Loucy (cell line): ENCODE results near the gene EHBP1L1.

Experiments
- H2AFZ ChIP-seq: fragments of 200-600 bp; sonication (generic); 2 replicates; pipeline ENCODE4 v1.6.0; 2016; ENCODE audit warnings: antibody characterized with exemption, mild to moderate bottlenecking, low read length, moderate library complexity
- H3F3A ChIP-seq: fragments of 200-600 bp; 2 replicates; pipeline ENCODE4 v1.6.0; 2016; ENCODE audit warnings: antibody characterized with exemption, low read depth, mild to moderate bottlenecking
- H3K27me3 ChIP-seq: fragments of 200-600 bp; sonication (generic); 2 replicates; pipeline ENCODE4 v1.6.1; 2014; ENCODE audit warnings: low read length, mild to moderate bottlenecking; ENCODE audit not compliant: insufficient read depth, poor library complexity, severe bottlenecking
- H3K36me3 ChIP-seq: fragments of 200-600 bp; sonication (generic); 2 replicates; pipeline ENCODE4 v1.6.1; 2016; ENCODE audit warnings: low read length; ENCODE audit not compliant: insufficient read depth
- H3K4me1 ChIP-seq: fragments of 200-600 bp; sonication (generic); 2 replicates; pipeline ENCODE4 v1.5.1; 2014; ENCODE audit warnings: low read length, mild to moderate bottlenecking; ENCODE audit not compliant: insufficient read depth, poor library complexity, severe bottlenecking
- H3K4me2 ChIP-seq: fragments of 200-600 bp; sonication (generic); 2 replicates; pipeline ENCODE4 v1.6.0; 2014; ENCODE audit warnings: antibody characterized with exemption, low read length, low read depth, mild to moderate bottlenecking; ENCODE audit not compliant: poor library complexity, severe bottlenecking
- H3K4me3 ChIP-seq: fragments of 200-600 bp; sonication (generic); 2 replicates; pipeline ENCODE4 v1.5.1; 2014; ENCODE audit warnings: low read length, mild to moderate bottlenecking, mixed read lengths; ENCODE audit not compliant: poor library complexity, severe bottlenecking
- H3K79me2 ChIP-seq: fragments of 200-600 bp; sonication (generic); 2 replicates; pipeline ENCODE4 v1.6.1; 2014; ENCODE audit warnings: low read length; ENCODE audit not compliant: insufficient read depth
- H3K9ac ChIP-seq: fragments of 200-600 bp; sonication (generic); 2 replicates; pipeline ENCODE4 v1.6.0; 2014; ENCODE audit warnings: mild to moderate bottlenecking, low read depth, low read length, moderate library complexity; ENCODE audit not compliant: poor library complexity, severe bottlenecking
- H3K9me2 ChIP-seq: fragments of 200-600 bp; sonication (generic); replicated peaks from 2 replicates; pipeline ENCODE4 v1.6.1; 2016; ENCODE audit warnings: low read depth, low read length, mixed read lengths
- H3K9me3 ChIP-seq: fragments of 200-600 bp; sonication (generic); 2 replicates; pipeline ENCODE4 v1.6.1; 2014; ENCODE audit warnings: mild to moderate bottlenecking, antibody characterized with exemption, low read length, low read depth; ENCODE audit not compliant: insufficient read depth
- H4K20me1 ChIP-seq: fragments of 200-600 bp; sonication (generic); 2 replicates; pipeline ENCODE4 v1.6.0; 2014; ENCODE audit warnings: antibody characterized with exemption, low read length, mild to moderate bottlenecking; ENCODE audit not compliant: insufficient read depth, poor library complexity, severe bottlenecking
- CTCF ChIP-seq: fragments of 200-600 bp; sonication (generic); conservative IDR thresholded peaks from 2 replicates; pipeline ENCODE4 v1.5.1; 2014; ENCODE audit warnings: mild to moderate bottlenecking, antibody characterized with exemption, low read length
- EZH2phosphoT487 ChIP-seq: fragments of 200-600 bp; IDR thresholded peaks from 2 replicates; pipeline ENCODE4 v1.6.1; 2018; ENCODE audit warnings: antibody characterized with exemption, mild to moderate bottlenecking, moderate library complexity, borderline replicate concordance

Gene EHBP1L1

GRCh38 chr11:65571940-65572339 lies 3.9 kb upstream of the EHBP1L1 start:
- no peaks in the 10 kb centered on the region for H3K27me3 ChIP-seq
- peak overlapping the region; percentile 87 for H3K9ac ChIP-seq
- peak overlapping the region; percentile 90 for H3K4me3 ChIP-seq
- H3K9me3 ChIP-seq, result no peaks in the 10 kb centered on the region
- H3K79me2 ChIP-seq, result peaks cover 69% of the 10 kb centered on the region
- H3K4me1 ChIP-seq, result peaks cover 51% of the 10 kb centered on the region
- H4K20me1 ChIP-seq, result peaks cover 30% of the 10 kb centered on the region
- no peak overlapping the region for H2AFZ ChIP-seq
- peak; percentile 55 for TF ChIP-seq CTCF
- no peak for TF ChIP-seq EZH2phosphoT487
- no peaks in the 10 kb centered on the region for H3K36me3 ChIP-seq
- H3F3A ChIP-seq, result peaks cover 16% of the 10 kb centered on the region
- H3K9me2 ChIP-seq, result no peaks in the 10 kb centered on the region
- H3K4me2 ChIP-seq, result peak overlapping the region; percentile 94

GRCh38 chr11:65572356-65573051 lies 3.3 kb upstream of the EHBP1L1 start, which contains the start of gene FAM89B:
FAM89B (plus strand) TSS chr11:65572538; CDS start chr11:65572670, 132 bp downstream.
- Histone ChIP-seq H3K9ac (peak within 1 kb of the TSS; percentile 87), H3K4me1 (peaks cover 56% of the 10 kb centered on the region), H3K9me3 (no peaks in the 10 kb centered on the region), H4K20me1 (peaks cover 30% of the 10 kb centered on the region), H3K4me2 (peak within 1 kb of the TSS; percentile 94), H3K4me3 (peak within 1 kb of the TSS; percentile 90), H2AFZ (no peak within 1 kb of the TSS), H3K36me3 (no peaks in the 10 kb centered on the region), H3K9me2 (no peaks in the 10 kb centered on the region), H3K27me3 (no peaks in the 10 kb centered on the region), H3K79me2 (peaks cover 69% of the 10 kb centered on the region), H3F3A (peaks cover 16% of the 10 kb centered on the region)
- TF ChIP-seq EZH2phosphoT487 (no peak), CTCF (no peak)

GRCh38 chr11:65573391-65574079 lies 2.3 kb upstream of the EHBP1L1 start:
- Histone ChIP-seq H3K9ac (peak overlapping the region; percentile 73), H3K4me1 (peaks cover 64% of the 10 kb centered on the region), H3K4me2 (peak overlapping the region; percentile 90), H3K4me3 (peak overlapping the region; percentile 90), H3K36me3 (no peaks in the 10 kb centered on the region), H3K9me2 (no peaks in the 10 kb centered on the region), H3K27me3 (no peaks in the 10 kb centered on the region), H4K20me1 (peaks cover 30% of the 10 kb centered on the region), H3F3A (peaks cover 16% of the 10 kb centered on the region), H3K79me2 (peaks cover 59% of the 10 kb centered on the region), H3K9me3 (no peaks in the 10 kb centered on the region), H2AFZ (no peak overlapping the region)
- TF ChIP-seq EZH2phosphoT487 (no peak), CTCF (no peak)
